HuH-7.5 (cell line): ENCODE results near the gene DDX1.

Experiments used
- DNase-seq: peaks from one replicate; pipeline ENCODE4 v3.0.0; 2011; ENCODE audit warnings: low spot score

DDX1 gene

GRCh38 chr2:15646661-15647060 is 55.0 kb downstream of the DDX1 start:
- no peak for DNase-seq

DNA sequence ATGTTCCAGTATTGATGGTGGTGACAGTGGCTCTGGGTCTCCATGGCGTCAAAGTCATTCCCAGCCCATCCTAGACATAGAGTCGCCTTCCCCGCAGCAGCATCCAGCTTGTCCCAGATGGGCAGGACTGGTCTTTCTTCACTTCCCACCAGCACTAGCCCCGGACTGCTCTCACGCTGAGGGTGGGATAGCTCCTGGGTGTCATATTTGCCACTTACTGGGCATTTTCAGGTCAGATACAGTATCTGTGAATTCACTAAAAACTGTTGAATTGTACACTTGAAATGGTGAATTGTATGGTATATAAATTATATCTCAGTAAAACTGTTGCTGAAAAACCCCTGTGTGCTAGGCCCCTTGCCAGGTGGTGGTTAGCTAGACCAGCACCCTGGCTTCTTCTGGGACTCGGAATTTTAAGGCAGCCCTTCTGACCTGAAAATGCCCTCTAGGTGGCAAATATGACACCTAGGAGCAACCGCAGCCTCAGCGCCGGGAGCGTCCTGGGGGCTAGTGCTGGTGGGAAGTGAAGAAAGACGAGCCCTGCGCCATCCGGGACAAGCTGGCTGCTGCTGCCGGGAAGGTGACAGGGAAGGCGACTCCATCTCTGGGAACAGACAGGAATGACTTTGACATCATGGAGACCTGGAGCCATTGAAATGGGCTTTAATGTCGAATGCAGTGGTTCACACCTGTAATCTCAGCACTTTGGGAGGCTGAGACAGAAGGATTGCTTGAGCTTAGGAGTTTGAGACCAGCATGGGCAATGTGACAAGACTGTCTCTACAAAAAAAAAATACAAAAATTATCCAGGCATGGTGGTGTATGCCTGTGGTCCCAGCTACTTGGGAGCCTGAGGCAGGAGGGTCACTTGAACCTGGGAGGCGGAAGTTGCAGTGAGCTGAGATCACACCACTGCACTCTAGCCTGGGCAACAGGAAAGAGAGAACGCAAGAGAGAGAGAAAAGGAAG is 56.2 kb downstream of the DDX1 start:
- no peak for DNase-seq

- no peak for DNase-seq
Measured at GRCh38 chr2:15648593-15649525, 57.2 kb downstream of the DDX1 start.

DNA sequence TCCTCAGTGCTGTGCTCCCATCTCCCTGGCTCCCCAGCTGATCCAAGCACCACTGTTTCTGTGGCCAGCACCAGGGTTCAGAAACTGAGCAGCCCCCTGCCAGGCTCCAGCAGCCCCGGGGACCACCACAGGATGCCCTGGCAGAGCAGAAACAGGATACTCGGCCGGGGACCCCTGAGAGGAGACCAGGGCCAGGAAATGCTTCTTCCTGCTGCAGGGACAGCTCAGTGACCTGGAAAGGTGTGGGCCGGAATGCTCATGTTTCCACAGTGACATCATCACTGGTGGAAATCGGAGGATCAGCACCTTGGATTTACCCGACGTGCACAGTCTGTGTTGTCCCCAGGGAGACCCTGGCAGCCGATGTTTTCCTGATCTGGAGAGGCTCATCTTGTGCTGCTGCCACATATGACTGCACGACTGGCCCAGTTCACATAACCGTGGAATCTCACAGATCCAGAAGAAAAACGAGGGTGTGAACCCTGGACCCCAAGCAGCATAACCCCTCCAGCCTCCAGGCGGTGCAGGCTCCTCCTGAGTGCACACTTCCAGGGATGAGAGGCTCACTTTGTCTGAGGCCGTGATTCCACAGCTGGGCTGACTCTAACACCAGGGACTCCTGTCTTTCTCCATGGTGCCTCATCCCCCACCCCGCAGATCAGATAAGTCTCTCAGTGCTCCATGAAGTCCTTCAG is 58.0 kb downstream of the DDX1 start:
- no peak for DNase-seq

- DNase-seq, result no peak
Measured at GRCh38 chr2:15650616-15651366, 59.1 kb downstream of the DDX1 start.

GRCh38 chr2:15651367-15651727 is 59.7 kb downstream of the DDX1 start:
- DNase-seq, result no peak

DNA sequence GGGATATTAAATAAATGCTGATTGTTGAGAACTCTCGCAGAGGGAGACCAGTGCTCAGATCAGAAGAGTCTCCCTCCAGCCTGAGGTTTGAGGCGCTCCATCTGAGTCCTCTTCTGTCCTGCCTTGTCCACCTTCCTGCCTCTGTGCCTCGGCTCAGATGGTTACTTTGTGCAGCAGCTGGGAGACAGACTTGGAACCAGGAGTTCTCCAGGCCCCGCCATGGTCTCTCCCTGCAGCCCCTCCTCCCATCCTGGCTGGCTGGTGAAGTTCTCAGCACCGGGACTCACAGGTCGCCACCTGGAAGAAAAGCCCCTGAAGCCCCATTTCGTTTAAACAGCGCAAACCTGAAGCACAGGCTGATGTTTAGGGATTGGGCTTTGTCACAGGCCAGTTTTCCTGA is 60.6 kb downstream of the DDX1 start:
- DNase-seq, result no peak

DNA sequence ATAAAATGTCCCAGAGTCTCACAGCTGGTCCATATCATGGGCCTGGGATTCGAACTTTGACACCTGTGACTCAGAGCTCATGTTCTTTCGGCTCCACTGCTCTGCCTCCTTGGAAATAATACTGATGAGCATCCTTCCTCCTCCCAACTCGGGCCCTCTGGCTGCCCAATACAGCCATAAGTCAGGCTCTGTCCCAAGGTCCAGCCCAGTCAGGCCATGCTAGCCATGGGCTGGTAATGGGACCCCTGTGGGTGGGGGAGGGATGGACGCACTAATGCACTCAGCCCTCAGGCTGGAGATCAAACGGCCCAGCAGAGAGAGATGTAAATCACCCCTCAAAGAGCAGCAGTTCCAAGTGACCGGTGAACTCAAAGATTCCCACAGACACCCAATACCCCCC is 61.1 kb downstream of the DDX1 start:
- DNase-seq, result no peak

GRCh38 chr2:15653806-15654726 is 62.4 kb downstream of the DDX1 start:
- DNase-seq, result no peak

DNA sequence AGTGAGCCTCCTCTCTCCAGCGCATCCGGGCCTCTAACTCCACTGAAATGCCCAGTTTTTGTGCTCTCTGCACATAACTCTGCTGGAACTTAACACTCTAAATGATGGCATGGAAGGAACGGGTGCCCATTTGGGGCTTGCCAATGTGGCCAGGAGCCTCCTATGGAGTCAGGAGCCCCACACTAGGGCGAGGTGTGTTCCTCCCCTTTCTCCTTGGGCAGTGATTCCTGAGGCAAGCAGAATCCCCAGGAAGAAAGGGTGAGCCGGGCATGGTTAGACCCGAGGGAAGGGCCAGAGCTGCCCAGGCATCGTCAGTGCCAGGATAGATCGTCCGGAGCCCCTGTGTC is 63.0 kb downstream of the DDX1 start:
- DNase-seq, result no peak

DNA sequence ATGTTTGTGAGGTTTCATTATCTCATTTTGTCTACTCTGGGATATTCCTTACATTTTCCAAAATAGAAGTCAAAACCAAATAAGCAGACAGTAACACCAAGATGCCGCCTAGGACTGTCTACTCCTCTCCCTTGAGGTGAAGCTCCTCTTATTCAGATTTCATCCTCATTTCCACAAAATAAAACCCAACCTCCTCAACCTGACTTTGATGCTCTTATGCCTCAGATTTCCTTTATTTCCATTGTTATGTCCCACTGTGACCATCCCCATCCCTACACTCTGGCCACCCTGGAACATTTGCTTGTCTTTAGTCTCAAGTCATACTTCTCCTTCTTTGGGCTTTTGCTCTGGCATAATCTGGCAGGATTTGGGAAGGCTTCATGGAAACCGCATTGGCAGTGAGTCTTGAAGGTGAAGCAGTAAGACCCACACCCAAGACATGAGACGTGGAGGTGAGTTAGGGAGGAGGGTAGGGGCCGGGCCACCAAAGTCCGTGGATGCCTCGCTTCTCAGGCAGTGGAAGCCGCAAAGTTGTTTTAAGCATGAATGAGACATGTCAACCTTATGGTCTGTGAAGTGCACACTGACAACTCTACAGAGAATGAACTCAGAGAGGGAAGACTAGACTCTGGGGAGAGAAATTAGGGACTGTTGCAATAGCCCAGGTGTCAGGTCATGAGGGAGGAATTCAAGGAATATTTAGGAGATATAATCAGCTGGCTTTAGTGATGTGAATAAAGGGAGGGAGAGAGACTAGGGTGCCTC is 63.6 kb downstream of the DDX1 start:
- no peak for DNase-seq

DNA sequence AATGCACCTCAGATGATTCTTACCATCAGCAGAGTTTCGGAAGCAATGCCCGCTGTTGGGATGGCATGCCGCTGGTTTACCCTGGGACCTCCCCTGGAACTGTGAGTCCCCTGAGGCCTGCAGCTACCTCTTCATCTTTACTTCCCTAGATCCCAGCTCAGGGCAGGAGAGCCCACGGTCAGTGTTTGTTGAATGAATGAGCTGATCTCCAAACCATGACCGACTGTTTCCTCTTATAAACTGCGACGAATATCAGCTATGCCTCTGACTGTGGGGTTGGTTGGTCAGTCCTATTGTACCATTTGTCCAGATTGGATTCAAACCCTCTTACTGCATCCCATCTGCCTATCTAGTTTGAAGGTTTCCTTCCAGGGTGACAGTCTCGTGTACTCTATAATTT is 64.4 kb downstream of the DDX1 start:
- no peak for DNase-seq

DNA sequence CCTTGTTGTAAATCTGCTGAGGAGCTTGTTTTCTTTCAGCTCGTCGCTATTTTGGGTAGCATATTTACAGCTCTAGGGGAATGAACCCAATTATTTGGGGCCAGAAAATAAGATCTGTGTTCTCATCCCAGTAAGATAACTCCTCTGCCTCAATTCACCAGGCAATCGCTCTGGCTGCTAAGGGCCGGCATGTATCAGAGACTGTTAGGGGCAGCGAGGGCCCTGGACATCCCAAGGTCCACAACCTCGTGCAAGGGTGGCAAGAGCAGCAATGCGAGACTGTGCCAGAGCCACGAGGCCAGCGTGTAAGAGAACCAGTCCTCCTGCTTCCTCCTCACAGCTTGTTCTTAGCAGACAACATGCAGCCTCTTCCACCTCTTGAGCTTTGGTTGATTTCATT is 66.1 kb downstream of the DDX1 start:
- DNase-seq, result no peak

DNA sequence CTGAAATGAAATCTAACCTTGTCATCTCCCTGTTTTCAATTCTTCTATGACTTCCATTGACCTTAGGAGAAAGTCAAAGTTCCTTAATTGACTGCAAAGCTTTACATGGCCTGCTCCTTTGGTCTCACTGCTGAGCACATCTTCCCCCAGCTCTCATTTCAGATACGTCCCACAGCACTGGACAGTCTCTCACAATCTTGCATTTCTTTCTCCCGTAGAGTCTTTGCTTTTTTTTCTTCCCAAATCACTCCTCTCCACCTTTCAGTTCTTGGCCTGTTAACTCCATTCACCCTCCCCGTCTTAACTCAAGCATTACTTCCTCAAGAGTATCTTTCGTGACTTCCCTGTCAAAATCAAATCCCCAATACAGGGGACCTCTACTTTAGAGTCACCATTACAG is 67.2 kb downstream of the DDX1 start:
- DNase-seq, result no peak

DNA sequence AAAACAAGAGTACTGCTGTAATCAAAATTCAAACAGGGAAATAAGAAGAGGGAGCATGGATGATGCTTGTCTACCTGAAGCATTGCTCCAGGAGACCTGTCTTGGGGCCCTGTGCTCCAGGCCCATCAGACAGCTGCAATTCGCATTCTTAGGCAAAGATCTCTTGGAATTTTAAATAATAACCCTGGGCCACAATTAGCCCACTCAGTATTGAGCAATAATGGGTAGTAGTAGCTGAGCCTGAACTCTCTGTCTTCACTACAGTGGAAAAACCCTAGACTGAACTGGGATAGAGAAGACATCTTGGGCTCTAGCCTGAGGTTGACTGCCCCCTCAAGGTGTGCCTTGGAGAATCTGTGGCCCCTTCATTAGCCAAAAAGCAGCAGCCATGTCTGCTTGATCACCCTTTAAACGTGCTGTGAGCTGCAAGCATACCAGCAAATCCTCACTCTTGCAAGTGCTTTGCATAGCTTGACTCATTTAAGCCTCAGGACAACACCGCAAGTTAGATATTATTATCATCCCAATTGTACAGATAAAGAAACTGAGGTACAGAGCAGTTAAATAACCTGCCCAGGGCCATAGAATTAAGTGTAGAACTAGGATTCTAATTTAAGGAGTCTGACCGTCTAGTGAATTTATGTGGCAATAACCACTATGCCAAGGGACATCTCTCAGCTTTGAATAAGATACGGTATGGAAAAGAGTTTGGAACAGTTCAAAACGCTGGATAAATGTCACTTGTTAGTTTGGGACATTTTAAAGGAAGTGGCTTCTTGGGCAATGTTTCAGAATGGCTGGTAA is 69.0 kb downstream of the DDX1 start:
- no peak for DNase-seq

GRCh38 chr2:15661295-15661569 is 69.6 kb downstream of the DDX1 start:
- no peak for DNase-seq

DNA sequence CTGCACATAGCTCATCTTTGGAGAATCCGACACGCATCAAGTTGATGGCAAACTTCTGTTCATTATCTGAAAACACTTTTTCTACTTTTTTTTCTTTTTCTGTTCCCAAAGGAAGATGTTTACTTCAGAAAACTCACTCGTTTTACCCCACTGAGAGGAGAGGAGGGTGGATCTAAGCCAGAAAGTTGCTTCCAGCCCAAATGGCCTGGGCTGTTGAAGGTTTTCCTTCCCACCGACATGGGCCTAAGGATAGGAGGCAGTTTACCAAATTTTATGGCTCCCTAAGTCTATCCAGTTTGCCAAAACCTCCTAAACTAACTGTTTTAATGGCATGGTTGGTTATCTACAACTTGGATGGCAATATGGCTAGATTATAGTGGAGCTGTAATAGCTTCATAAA is 70.4 kb downstream of the DDX1 start:
- no peak for DNase-seq

DNA sequence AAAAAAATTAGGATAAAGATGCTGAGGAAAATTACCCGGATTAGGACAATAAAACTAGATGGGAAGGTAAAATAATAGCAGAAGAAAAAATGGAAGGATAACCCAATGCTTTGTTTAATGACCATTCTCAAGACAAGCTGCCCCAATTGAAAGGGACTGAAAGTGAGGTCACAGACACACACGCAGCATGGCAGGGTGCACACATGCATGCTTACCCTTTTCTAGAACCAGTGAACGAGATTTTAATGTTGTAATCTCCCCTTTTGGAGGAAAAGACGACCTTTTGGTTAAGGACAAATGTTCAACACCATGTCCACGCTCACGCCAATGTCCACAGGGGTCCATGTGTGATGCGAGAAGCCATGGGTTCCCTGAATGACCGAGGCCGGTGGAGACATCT is 70.9 kb downstream of the DDX1 start:
- no peak for DNase-seq

DNA sequence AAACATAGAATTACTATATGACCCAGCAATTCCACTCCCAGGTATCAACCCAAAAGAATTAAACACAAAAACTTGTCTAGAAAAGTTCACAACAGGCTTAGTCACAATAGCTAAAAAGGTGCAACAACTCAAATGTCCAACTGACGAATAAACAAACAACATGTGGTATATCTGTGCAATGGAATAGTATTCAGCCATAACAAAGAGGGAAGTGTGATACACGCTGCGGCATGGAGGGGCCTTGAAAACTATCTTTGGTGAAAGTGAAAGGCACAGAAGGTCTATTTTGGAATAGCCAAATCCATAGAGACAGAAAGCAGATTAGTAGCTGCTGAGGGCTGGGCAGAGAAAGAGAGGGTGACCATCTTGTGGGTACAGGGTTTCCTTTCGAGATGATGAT is 72.1 kb downstream of the DDX1 start:
- DNase-seq, result no peak
